ENCODE data around the gene SYF2.
"Not testable (repeated sequence)": the region's sequence is repeated elsewhere in the genome, so short reads cannot be mapped to it uniquely, and the experiment has no call there.

SYF2 gene

GRCh38 chr1:25277295-25277694 lies 45.0 kb upstream of the SYF2 start:
- H3K36me3 ChIP-seq (replicated peaks in 1 of 2; ENCODE audit: control insufficient read depth in 2 of 2, insufficient read depth in 2 of 2, low read length in 2 of 2); H3K27ac ChIP-seq (replicated peaks; ENCODE audit: low read length); H3K4me1 ChIP-seq (ENCODE audit: control insufficient read depth in 2 of 2, insufficient read depth in 1 of 2, low read depth in 1 of 2, low read length in 2 of 2); H3K23ac ChIP-seq (ENCODE audit: low read depth, low read length, poor library complexity); DNase-seq (ENCODE audit: low spot score); H3K14ac ChIP-seq (ENCODE audit: low read length); H2BK120ac ChIP-seq (ENCODE audit: low read depth, low read length); H3K79me1 ChIP-seq (ENCODE audit: low read depth, low read length); H2AFZ ChIP-seq (ENCODE audit: low read length); H4K91ac ChIP-seq (ENCODE audit: low read depth, low read length, poor library complexity); H3K4me3 ChIP-seq (ENCODE audit: low read length in 2 of 2); H3K9ac ChIP-seq (ENCODE audit: low read depth, low read length, poor library complexity); H3K27me3 ChIP-seq (ENCODE audit: control insufficient read depth in 3 of 3, insufficient read depth in 3 of 3, low read depth in 1 of 3, low read length in 3 of 3); H3K4me2 ChIP-seq (ENCODE audit: insufficient read depth, low read length, poor library complexity, severe bottlenecking); H3K9me3 ChIP-seq (replicated peaks in 1 of 2; ENCODE audit: control insufficient read depth in 2 of 2, insufficient read depth in 1 of 2, low read depth in 1 of 2, low read length in 2 of 2); H3K18ac ChIP-seq (ENCODE audit: low read length); H4K8ac ChIP-seq (ENCODE audit: low read depth, low read length); H2AK5ac ChIP-seq (ENCODE audit: low read depth, low read length); H2BK12ac ChIP-seq (ENCODE audit: low read length); H2BK5ac ChIP-seq (ENCODE audit: low read length); H3K4ac ChIP-seq (ENCODE audit: low read length); H2BK15ac ChIP-seq (ENCODE audit: low read length): not testable (repeated sequence)
- no CpG with 5 or more reads among the region's 1 CpG for WGBS, 2 donors (ENCODE audit: extremely low coverage in 2 of 2, insufficient read length in 2 of 2, insufficient replicate concordance in 1 of 2)

- not testable (repeated sequence) for H2BK120ac ChIP-seq (ENCODE audit: low read depth, low read length); H3K4ac ChIP-seq (ENCODE audit: low read length); H2AFZ ChIP-seq (ENCODE audit: low read length); H2BK5ac ChIP-seq (ENCODE audit: low read length); H3K4me2 ChIP-seq (ENCODE audit: insufficient read depth, low read length, poor library complexity, severe bottlenecking); H3K9me3 ChIP-seq (replicated peaks in 1 of 2; ENCODE audit: control insufficient read depth in 2 of 2, insufficient read depth in 1 of 2, low read depth in 1 of 2, low read length in 2 of 2); DNase-seq (ENCODE audit: low spot score); H3K27me3 ChIP-seq (ENCODE audit: control insufficient read depth in 3 of 3, insufficient read depth in 3 of 3, low read depth in 1 of 3, low read length in 3 of 3); H3K18ac ChIP-seq (ENCODE audit: low read length); H2AK5ac ChIP-seq (ENCODE audit: low read depth, low read length); H4K8ac ChIP-seq (ENCODE audit: low read depth, low read length); H4K91ac ChIP-seq (ENCODE audit: low read depth, low read length, poor library complexity); H3K9ac ChIP-seq (ENCODE audit: low read depth, low read length, poor library complexity); H2BK15ac ChIP-seq (ENCODE audit: low read length); H3K36me3 ChIP-seq (replicated peaks in 1 of 2; ENCODE audit: control insufficient read depth in 2 of 2, insufficient read depth in 2 of 2, low read length in 2 of 2); H3K4me1 ChIP-seq (ENCODE audit: control insufficient read depth in 2 of 2, insufficient read depth in 1 of 2, low read depth in 1 of 2, low read length in 2 of 2); H3K4me3 ChIP-seq (ENCODE audit: low read length in 2 of 2); H3K23ac ChIP-seq (ENCODE audit: low read depth, low read length, poor library complexity); H2BK12ac ChIP-seq (ENCODE audit: low read length); H3K27ac ChIP-seq (replicated peaks; ENCODE audit: low read length); H3K14ac ChIP-seq (ENCODE audit: low read length); H3K79me1 ChIP-seq (ENCODE audit: low read depth, low read length)
- WGBS, 2 donors (ENCODE audit: extremely low coverage in 2 of 2, insufficient read length in 2 of 2, insufficient replicate concordance in 1 of 2) = no CpG with 5 or more reads among the region's 4 CpGs
Measured at GRCh38 chr1:25275648-25276047, 43.3 kb upstream of the SYF2 start.

GRCh38 chr1:25272238-25272637 lies 39.9 kb upstream of the SYF2 start, which contains the start of gene RHD:
Gene RHD (plus strand): TSS chr1:25272509. CDS start chr1:25272548, 39 bp downstream.
- H3K4me2 ChIP-seq (ENCODE audit: insufficient read depth, low read length, poor library complexity, severe bottlenecking); H4K8ac ChIP-seq (ENCODE audit: low read depth, low read length); H3K23ac ChIP-seq (ENCODE audit: low read depth, low read length, poor library complexity); H3K27me3 ChIP-seq (ENCODE audit: control insufficient read depth in 3 of 3, insufficient read depth in 3 of 3, low read depth in 1 of 3, low read length in 3 of 3); H3K79me1 ChIP-seq (ENCODE audit: low read depth, low read length); H2BK15ac ChIP-seq (ENCODE audit: low read length); H2BK120ac ChIP-seq (ENCODE audit: low read depth, low read length); H2AFZ ChIP-seq (ENCODE audit: low read length); H3K4ac ChIP-seq (ENCODE audit: low read length); H4K91ac ChIP-seq (ENCODE audit: low read depth, low read length, poor library complexity); DNase-seq (ENCODE audit: low spot score); H3K4me3 ChIP-seq (ENCODE audit: low read length in 2 of 2); H3K4me1 ChIP-seq (ENCODE audit: control insufficient read depth in 2 of 2, insufficient read depth in 1 of 2, low read depth in 1 of 2, low read length in 2 of 2); H2BK5ac ChIP-seq (ENCODE audit: low read length); H3K18ac ChIP-seq (ENCODE audit: low read length); H3K36me3 ChIP-seq (replicated peaks in 1 of 2; ENCODE audit: control insufficient read depth in 2 of 2, insufficient read depth in 2 of 2, low read length in 2 of 2); H3K27ac ChIP-seq (replicated peaks; ENCODE audit: low read length); H2AK5ac ChIP-seq (ENCODE audit: low read depth, low read length); H3K14ac ChIP-seq (ENCODE audit: low read length); H3K9me3 ChIP-seq (replicated peaks in 1 of 2; ENCODE audit: control insufficient read depth in 2 of 2, insufficient read depth in 1 of 2, low read depth in 1 of 2, low read length in 2 of 2); H3K9ac ChIP-seq (ENCODE audit: low read depth, low read length, poor library complexity); H2BK12ac ChIP-seq (ENCODE audit: low read length): not testable (repeated sequence)
- WGBS, 2 donors (ENCODE audit: extremely low coverage in 2 of 2, insufficient read length in 2 of 2, insufficient replicate concordance in 1 of 2) = no CpG with 5 or more reads among the region's 8 CpGs

GRCh38 chr1:25268143-25268760 lies 36.0 kb upstream of the SYF2 start:
- H2BK12ac ChIP-seq (ENCODE audit: low read length) = not testable (repeated sequence)
- WGBS, 2 donors (ENCODE audit: extremely low coverage in 2 of 2, insufficient read length in 2 of 2, insufficient replicate concordance in 1 of 2) = no CpG with 5 or more reads among the region's 14 CpGs
- peak overlapping the region; percentile 36 to 71 for H3K4me3 ChIP-seq (ENCODE audit: low read length in 2 of 2)

More at GRCh38 chr1:25268143-25268760, 36.0 kb upstream of the SYF2 start:
- not testable (repeated sequence) for H2BK15ac ChIP-seq (ENCODE audit: low read length); H3K14ac ChIP-seq (ENCODE audit: low read length); H3K4ac ChIP-seq (ENCODE audit: low read length); H3K4me1 ChIP-seq (ENCODE audit: control insufficient read depth in 2 of 2, insufficient read depth in 1 of 2, low read depth in 1 of 2, low read length in 2 of 2); H3K9me3 ChIP-seq (replicated peaks in 1 of 2; ENCODE audit: control insufficient read depth in 2 of 2, insufficient read depth in 1 of 2, low read depth in 1 of 2, low read length in 2 of 2); H2AK5ac ChIP-seq (ENCODE audit: low read depth, low read length); DNase-seq (ENCODE audit: low spot score); H3K27me3 ChIP-seq (ENCODE audit: control insufficient read depth in 3 of 3, insufficient read depth in 3 of 3, low read depth in 1 of 3, low read length in 3 of 3); H3K36me3 ChIP-seq (replicated peaks in 1 of 2; ENCODE audit: control insufficient read depth in 2 of 2, insufficient read depth in 2 of 2, low read length in 2 of 2); H4K8ac ChIP-seq (ENCODE audit: low read depth, low read length); H3K23ac ChIP-seq (ENCODE audit: low read depth, low read length, poor library complexity); H4K91ac ChIP-seq (ENCODE audit: low read depth, low read length, poor library complexity); H3K18ac ChIP-seq (ENCODE audit: low read length); H3K27ac ChIP-seq (replicated peaks; ENCODE audit: low read length); H2BK120ac ChIP-seq (ENCODE audit: low read depth, low read length); H3K79me1 ChIP-seq (ENCODE audit: low read depth, low read length); H2BK5ac ChIP-seq (ENCODE audit: low read length); H3K9ac ChIP-seq (ENCODE audit: low read depth, low read length, poor library complexity)
- Histone ChIP-seq H2AFZ (ENCODE audit: low read length) (peak overlapping the region; percentile 85), H3K4me2 (ENCODE audit: insufficient read depth, low read length, poor library complexity, severe bottlenecking) (peak overlapping the region; percentile 45)

Data from neuronal stem cell (in vitro differentiated cells).